Liver (tissue), 9 donors: ENCODE results near the gene INPP4B. TPM values are rescaled to one million over a fixed set of nuclear protein-coding genes. Genes with fewer than 3 reads are reported as not detected.

ENCODE experiments used
- DNase-seq: peaks from one replicate; pipeline ENCODE4 v3.0.0-alpha.2; 2017; ENCODE audit warnings: low spot score
- H3K27ac ChIP-seq, 2 donors: one replicate each; pipeline ENCODE4 v1.7.0; 2013; ENCODE audit warnings: inconsistent platforms in 2 of 2, low read length in 2 of 2, control low read depth in 1 of 2, low read depth in 1 of 2, mild to moderate bottlenecking in 1 of 2
- H3K27me3 ChIP-seq, 4 donors: one replicate each; pipeline versions ENCODE4 v1.6.1 to v1.7.0; 2013; ENCODE audit warnings: low read length in 3 of 4, inconsistent platforms in 1 of 4, mild to moderate bottlenecking in 1 of 4, moderate library complexity in 1 of 4; ENCODE audit not compliant: control insufficient read depth in 4 of 4, insufficient read depth in 4 of 4
- H3K36me3 ChIP-seq, 4 donors: one replicate each; pipeline versions ENCODE4 v1.6.1 to v1.7.0; 2013; ENCODE audit warnings: low read length in 3 of 4, mild to moderate bottlenecking in 3 of 4, low read depth in 1 of 4, moderate library complexity in 1 of 4; ENCODE audit not compliant: control insufficient read depth in 4 of 4, insufficient read depth in 3 of 4
- H3K4me1 ChIP-seq, 4 donors: one replicate each; pipeline versions ENCODE4 v1.6.1 to v1.7.0; 2013; ENCODE audit warnings: low read length in 3 of 4, mild to moderate bottlenecking in 3 of 4, moderate library complexity in 1 of 4; ENCODE audit not compliant: control insufficient read depth in 4 of 4, insufficient read depth in 4 of 4
- H3K4me3 ChIP-seq, 3 donors: one replicate each; pipeline versions ENCODE4 v1.6.1 to v1.7.0; 2013; ENCODE audit warnings: low read length in 3 of 3, control low read depth in 1 of 3, low read depth in 1 of 3, mild to moderate bottlenecking in 1 of 3
- H3K9ac ChIP-seq, 2 donors: one replicate each; pipeline ENCODE4 v1.7.0; 2013; ENCODE audit warnings: low read length in 2 of 2, mild to moderate bottlenecking in 2 of 2, moderate library complexity in 2 of 2, control low read depth in 1 of 2, low read depth in 1 of 2
- H3K9me3 ChIP-seq, 4 donors: one replicate each; pipeline versions ENCODE4 v1.6.1 to v1.7.0; 2013; ENCODE audit warnings: low read length in 3 of 4; ENCODE audit not compliant: control insufficient read depth in 4 of 4
- ATF3 ChIP-seq: IDR thresholded peaks from 2 replicates; pipeline ENCODE4 v1.6.1; 2016; ENCODE audit warnings: antibody characterized with exemption
- CTCF ChIP-seq: fragments of 150-350 bp; IDR thresholded peaks from 2 replicates; pipeline ENCODE4 v1.5.1; 2017; ENCODE audit warnings: improper control_type of control experiment, low read depth, low read length; ENCODE audit not compliant: missing input control
- EGR1 ChIP-seq, 2 donors: IDR thresholded peaks; 2 replicates each; pipeline ENCODE4 v1.6.1; 2016 to 2018; ENCODE audit warnings: antibody characterized with exemption in 2 of 2, low read depth in 2 of 2
- FOXA2 ChIP-seq: IDR thresholded peaks from 2 replicates; pipeline ENCODE4 v1.6.1; 2016; ENCODE audit warnings: antibody characterized with exemption
- GABPA ChIP-seq, 2 donors: IDR thresholded peaks in 1 of 2; conservative IDR thresholded peaks in 1 of 2; 2 replicates each; pipeline ENCODE4 v1.6.1; 2016; ENCODE audit warnings: antibody characterized with exemption in 2 of 2, mild to moderate bottlenecking in 1 of 2, moderate library complexity in 1 of 2
- HNF4A ChIP-seq, 2 donors: conservative IDR thresholded peaks; 2 replicates each; pipeline ENCODE4 v1.6.1; 2016; ENCODE audit warnings: antibody characterized with exemption in 2 of 2, mild to moderate bottlenecking in 2 of 2
- JUND ChIP-seq, 2 donors: IDR thresholded peaks; 2 replicates each; pipeline ENCODE4 v1.6.1; 2016; ENCODE audit warnings: antibody characterized with exemption in 2 of 2
- MAX ChIP-seq: IDR thresholded peaks from 2 replicates; pipeline ENCODE4 v1.6.1; 2016; ENCODE audit warnings: antibody characterized with exemption
- REST ChIP-seq: IDR thresholded peaks from 2 replicates; pipeline ENCODE4 v1.6.1; 2016; ENCODE audit warnings: antibody characterized with exemption, mild to moderate bottlenecking
- SP1 ChIP-seq: IDR thresholded peaks from 2 replicates; pipeline ENCODE4 v1.6.1; 2018; ENCODE audit warnings: antibody characterized with exemption, mild to moderate bottlenecking
- TAF1 ChIP-seq: conservative IDR thresholded peaks from 2 replicates; pipeline ENCODE4 v1.6.1; 2016; ENCODE audit warnings: antibody characterized with exemption, mild to moderate bottlenecking
- YY1 ChIP-seq: IDR thresholded peaks from 2 replicates; pipeline ENCODE4 v1.6.1; 2016; ENCODE audit warnings: antibody characterized with exemption, mild to moderate bottlenecking
- WGBS: extraction: QIAGEN DNeasy Blood & Tissue Kit; methylation state at CpG from one replicate; pipeline ENCODE4 v1.1.7; 2013; 5-methylcytosine and 5-hydroxymethylcytosine counted together
- polyA plus RNA-seq, 2 donors: library from polyadenylated mRNA; stranded (reverse) in 1 of 2; unstranded in 1 of 2; fragments of 200-250 nt in 1 of 2; fragments of >200 nt in 1 of 2; fragmentation: Nextera tagmentation in 1 of 2; extraction: Ambion mirVana in 1 of 2; gene quantifications; one replicate each; pipeline versions ENCODE4 v1.2.1 to v1.2.3, GENCODE V29; 2013 to 2015
- total RNA-seq, 2 donors: library from RNA; depleted of rRNA; stranded (reverse); fragments of >200 nt; gene quantifications; one replicate each; pipeline ENCODE4 v1.2.3, GENCODE V29; 2014
- donor health status: healthy.
- donor health status: healthy.
- donor health status: healthy.
- donor health status: healthy.
- donor health status: healthy.

Gene INPP4B
- total RNA-seq (1 to 10 TPM; 2.1 to 2.8 TPM), polyA plus RNA-seq (1 to 10 TPM in 1 of 2 donors, under 1 TPM in 1; 0.43 to 1.1 TPM)

GRCh38 chr4:142846108-142846728 is at the start of gene INPP4B:
Gene INPP4B (minus strand): TSS chr4:142846301.
- H3K36me3 ChIP-seq: peaks cover 0 to 2% (median 0%) of the 10 kb centered on the region in 4 donors
- H3K4me1 ChIP-seq: peaks cover 3 to 22% (median 13%) of the 10 kb centered on the region in 4 donors
- TF ChIP-seq HNF4A (conservative IDR thresholded peaks at IDR 0.05) (no peak), MAX (no peak), TAF1 (no peak), GABPA (IDR thresholded peaks at IDR 0.05 in 1 of 2, conservative IDR thresholded peaks at IDR 0.05 in 1 of 2) (no peak), ATF3 (no peak), CTCF (no peak), SP1 (no peak), JUND (IDR thresholded peaks at IDR 0.05) (no peak), YY1 (no peak), REST (no peak)
- no peak within 1 kb of the TSS for H3K9ac ChIP-seq
- H3K27ac ChIP-seq: peak within 1 kb of the TSS; percentile 37 to 63
- 2% methylated on average over 55 of the region's 55 CpGs for WGBS
- H3K27me3 ChIP-seq: peaks cover 0 to 16% (median 4%) of the 10 kb centered on the region in 4 donors
- no peak for DNase-seq
- peak within 1 kb of the TSS in 2 of 3 donors; percentile 45 to 49 for H3K4me3 ChIP-seq
- H3K9me3 ChIP-seq: no peaks in the 10 kb centered on the region

- H3K27me3 ChIP-seq: no peaks in the 10 kb centered on the region
- H3K9ac ChIP-seq: no peak overlapping the region
- TF ChIP-seq EGR1 (IDR thresholded peaks at IDR 0.05; ENCODE audit: low read depth in 2 of 2) (no peak), JUND (IDR thresholded peaks at IDR 0.05) (no peak), YY1 (no peak), FOXA2 (no peak)
- no peak overlapping the region for H3K27ac ChIP-seq
- H3K9me3 ChIP-seq: no peaks in the 10 kb centered on the region
- WGBS: 73% methylated on average over 3 of the region's 3 CpGs
- no peak overlapping the region for H3K4me3 ChIP-seq
- H3K4me1 ChIP-seq: no peaks in the 10 kb centered on the region
- DNase-seq: no peak
- no peaks in the 10 kb centered on the region for H3K36me3 ChIP-seq
Measured at GRCh38 chr4:142893012-142893411, 46.9 kb upstream of the INPP4B start.
